Activated CD4-positive, alpha-beta T cell treated with anti-CD3 and anti-CD28 coated beads, Interleukin-2, amount 10 ng/mL, durations not matched to agents 7 days and 5 days (primary cell): ENCODE data around the gene VAPA. TPM values are rescaled to one million over a fixed set of nuclear protein-coding genes. Genes with fewer than 3 reads are reported as not detected.

Source experiments
- CTCF ChIA-PET: fragments of 350-600 bp; sonication (Branson Sonifier 250); formaldehyde crosslinking; loops from one replicate; lab custom pipeline; 2021; ENCODE audit warnings: antibody characterized with exemption; lab: Charles Lee
- POLR2A ChIA-PET: fragments of 350-600 bp; sonication (Branson Sonifier 250); formaldehyde crosslinking; loops from one replicate; lab custom pipeline; 2021; ENCODE audit warnings: antibody characterized with exemption; lab: Charles Lee
- DNase-seq: peaks from one replicate; pipeline ENCODE4 v3.0.0-alpha.2; 2020
- H3K27ac Mint-ChIP-seq: one replicate; pipeline ENCODE4 v1.8.0; 2021; ENCODE audit warnings: mild to moderate bottlenecking, moderate library complexity, mixed read lengths
- H3K27me3 Mint-ChIP-seq: one replicate; pipeline ENCODE4 v1.8.0; 2021; ENCODE audit warnings: mixed read lengths
- H3K36me3 Mint-ChIP-seq: one replicate; pipeline ENCODE4 v1.8.0; 2021; ENCODE audit warnings: low read depth, mixed read lengths
- H3K4me1 Mint-ChIP-seq: one replicate; pipeline ENCODE4 v1.8.0; 2021; ENCODE audit warnings: mixed read lengths
- H3K4me3 Mint-ChIP-seq: one replicate; pipeline ENCODE4 v1.8.0; 2021; ENCODE audit warnings: mild to moderate bottlenecking, moderate library complexity, mixed read lengths
- H3K9me3 Mint-ChIP-seq: one replicate; pipeline ENCODE4 v1.8.0; 2021; ENCODE audit warnings: mixed read lengths
- total RNA-seq, 2 experiments: library from RNA; stranded (reverse); gene quantifications; one replicate each; pipeline ENCODE4 v1.2.3, GENCODE V29; 2021

Gene VAPA
- total RNA-seq, 2 experiments from 2014 or later = 124 to 168 TPM

GRCh38 chr18:9922592-9923311, 8.9 kb downstream of the VAPA start:
- CTCF ChIA-PET = no interaction called here
- Mint-ChIP-seq H3K36me3 (peaks cover 2% of the 10 kb centered on the region), H3K4me3 (no peak overlapping the region), H3K27me3 (no peaks in the 10 kb centered on the region), H3K27ac (no peak overlapping the region), H3K4me1 (peaks cover 48% of the 10 kb centered on the region), H3K9me3 (no peaks in the 10 kb centered on the region)
- POLR2A ChIA-PET = no interaction called here
- no peak for DNase-seq

GRCh38 chr18:9924371-9924943, 10.6 kb downstream of the VAPA start:
- Mint-ChIP-seq H3K27me3 (no peaks in the 10 kb centered on the region), H3K4me3 (no peak overlapping the region), H3K27ac (no peak overlapping the region), H3K36me3 (peaks cover 2% of the 10 kb centered on the region), H3K4me1 (peaks cover 58% of the 10 kb centered on the region), H3K9me3 (no peaks in the 10 kb centered on the region)
- ChIA-PET POLR2A (no interaction called here), CTCF (interaction anchor here (0.6 kb wide), 1 partner anchor 760 kb away, joined by 3 read pairs; no protein-coding TSS in a partner anchor)
- no peak for DNase-seq

- Mint-ChIP-seq H3K4me3 (no peak overlapping the region), H3K27me3 (no peaks in the 10 kb centered on the region), H3K36me3 (peaks cover 2% of the 10 kb centered on the region), H3K4me1 (peaks cover 60% of the 10 kb centered on the region), H3K27ac (no peak overlapping the region), H3K9me3 (no peaks in the 10 kb centered on the region)
- CTCF ChIA-PET = interaction anchor here (0.6 kb wide), 1 partner anchor 21 kb away, joined by 3 read pairs; no protein-coding TSS in a partner anchor
- POLR2A ChIA-PET = no interaction called here
- DNase-seq = no peak
These were observed 11.6 kb downstream of the VAPA start for GRCh38 chr18:9925369-9925768.

GRCh38 chr18:9925795-9926194, 12.0 kb downstream of the VAPA start:
- POLR2A ChIA-PET = no interaction called here
- CTCF ChIA-PET = interaction anchor here (0.6 kb wide), 1 partner anchor 21 kb away, joined by 3 read pairs; no protein-coding TSS in a partner anchor
- DNase-seq = no peak

GRCh38 chr18:9926223-9926894, 12.5 kb downstream of the VAPA start:
- Mint-ChIP-seq H3K4me3 (no peak overlapping the region), H3K36me3 (peaks cover 2% of the 10 kb centered on the region), H3K27me3 (no peaks in the 10 kb centered on the region), H3K9me3 (no peaks in the 10 kb centered on the region), H3K27ac (no peak overlapping the region), H3K4me1 (peaks cover 64% of the 10 kb centered on the region)
- DNase-seq = no peak
- CTCF ChIA-PET = interaction anchor here (0.6 kb wide), 1 partner anchor 22 kb away, joined by 3 read pairs; no protein-coding TSS in a partner anchor
- POLR2A ChIA-PET = no interaction called here

More at GRCh38 chr18:9925795-9926194, 12.0 kb downstream of the VAPA start:
- H3K9me3 Mint-ChIP-seq = no peaks in the 10 kb centered on the region
- H3K27me3 Mint-ChIP-seq = no peaks in the 10 kb centered on the region
- peaks cover 2% of the 10 kb centered on the region for H3K36me3 Mint-ChIP-seq
- H3K4me1 Mint-ChIP-seq = peaks cover 60% of the 10 kb centered on the region
- no peak overlapping the region for H3K4me3 Mint-ChIP-seq
- H3K27ac Mint-ChIP-seq = no peak overlapping the region

GRCh38 chr18:9926977-9927376, 13.2 kb downstream of the VAPA start:
- peaks cover 3% of the 10 kb centered on the region for H3K36me3 Mint-ChIP-seq
- no peak overlapping the region for H3K4me3 Mint-ChIP-seq
- H3K27me3 Mint-ChIP-seq = no peaks in the 10 kb centered on the region
- H3K9me3 Mint-ChIP-seq = no peaks in the 10 kb centered on the region
- ChIA-PET CTCF (no interaction called here), POLR2A (no interaction called here)
- peaks cover 63% of the 10 kb centered on the region for H3K4me1 Mint-ChIP-seq
- no peak overlapping the region for H3K27ac Mint-ChIP-seq
- DNase-seq = no peak

GRCh38 chr18:9927392-9928063, 13.7 kb downstream of the VAPA start:
- Mint-ChIP-seq H3K36me3 (peaks cover 6% of the 10 kb centered on the region), H3K27me3 (no peaks in the 10 kb centered on the region), H3K27ac (no peak overlapping the region), H3K4me1 (peaks cover 57% of the 10 kb centered on the region), H3K9me3 (no peaks in the 10 kb centered on the region), H3K4me3 (no peak overlapping the region)
- ChIA-PET CTCF (no interaction called here), POLR2A (no interaction called here)
- no peak for DNase-seq

- no peak for DNase-seq
- no peaks in the 10 kb centered on the region for H3K9me3 Mint-ChIP-seq
- no peaks in the 10 kb centered on the region for H3K27me3 Mint-ChIP-seq
- peaks cover 16% of the 10 kb centered on the region for H3K36me3 Mint-ChIP-seq
- H3K4me3 Mint-ChIP-seq = no peak overlapping the region
- CTCF ChIA-PET = interaction anchor here (1.0 to 1.4 kb wide), 2 partner anchors 8 to 58 kb away, joined by 3 to 4 read pairs; no protein-coding TSS in a partner anchor
- no peak overlapping the region for H3K27ac Mint-ChIP-seq
- POLR2A ChIA-PET = no interaction called here
- peaks cover 50% of the 10 kb centered on the region for H3K4me1 Mint-ChIP-seq
These were observed 14.9 kb downstream of the VAPA start for GRCh38 chr18:9928646-9929259.

GRCh38 chr18:9930299-9930884, 16.6 kb downstream of the VAPA start:
- Mint-ChIP-seq H3K9me3 (no peaks in the 10 kb centered on the region), H3K4me3 (no peak overlapping the region), H3K4me1 (peaks cover 40% of the 10 kb centered on the region), H3K27me3 (no peaks in the 10 kb centered on the region), H3K36me3 (peaks cover 20% of the 10 kb centered on the region), H3K27ac (no peak overlapping the region)
- ChIA-PET CTCF (interaction anchor here (1.4 kb wide), 1 partner anchor 60 kb away, joined by 3 read pairs; no protein-coding TSS in a partner anchor), POLR2A (no interaction called here)
- DNase-seq = no peak

- no peaks in the 10 kb centered on the region for H3K9me3 Mint-ChIP-seq
- H3K36me3 Mint-ChIP-seq = peaks cover 20% of the 10 kb centered on the region
- H3K27ac Mint-ChIP-seq = no peak overlapping the region
- CTCF ChIA-PET = no interaction called here
- H3K4me3 Mint-ChIP-seq = no peak overlapping the region
- POLR2A ChIA-PET = no interaction called here
- DNase-seq = no peak
- H3K4me1 Mint-ChIP-seq = peaks cover 33% of the 10 kb centered on the region
- H3K27me3 Mint-ChIP-seq = no peaks in the 10 kb centered on the region
These were observed 17.3 kb downstream of the VAPA start for GRCh38 chr18:9931146-9931545.

GRCh38 chr18:9931678-9932077, 17.9 kb downstream of the VAPA start:
- ChIA-PET CTCF (no interaction called here), POLR2A (no interaction called here)
- Mint-ChIP-seq H3K4me1 (peaks cover 28% of the 10 kb centered on the region), H3K27me3 (no peaks in the 10 kb centered on the region), H3K9me3 (no peaks in the 10 kb centered on the region), H3K36me3 (peaks cover 25% of the 10 kb centered on the region), H3K4me3 (no peak overlapping the region), H3K27ac (no peak overlapping the region)
- DNase-seq = no peak

- H3K9me3 Mint-ChIP-seq = no peaks in the 10 kb centered on the region
- ChIA-PET CTCF (no interaction called here), POLR2A (no interaction called here)
- no peak overlapping the region for H3K27ac Mint-ChIP-seq
- peaks cover 37% of the 10 kb centered on the region for H3K36me3 Mint-ChIP-seq
- peaks cover 15% of the 10 kb centered on the region for H3K4me1 Mint-ChIP-seq
- H3K27me3 Mint-ChIP-seq = no peaks in the 10 kb centered on the region
- no peak overlapping the region for H3K4me3 Mint-ChIP-seq
- DNase-seq = no peak
These were observed 20.0 kb downstream of the VAPA start for GRCh38 chr18:9933865-9934264.
